Ovary (tissue), 3 donors: Measurements from ENCODE around the gene PARD6B.

Experiments
- POLR2A ChIP-seq: fragments of 450-650 bp; IDR thresholded peaks from one replicate; pipeline ENCODE4 v1.6.1; 2017; ENCODE audit warnings: antibody characterized with exemption, mild to moderate bottlenecking, moderate library complexity
- TF ChIP-seq, protein P1 (sequence below), 3 donors: fragments of 450-650 bp in 2 of 3; fragments of 200-600 bp in 1 of 3; IDR thresholded peaks; one replicate each; pipeline versions ENCODE4 v1.5.1 to v1.8.0; 2016 to 2022; ENCODE audit warnings: antibody characterized with exemption in 3 of 3, mild to moderate bottlenecking in 1 of 3
- donor health status: DM: no; HTN: no; CAD: no.

DNA sequence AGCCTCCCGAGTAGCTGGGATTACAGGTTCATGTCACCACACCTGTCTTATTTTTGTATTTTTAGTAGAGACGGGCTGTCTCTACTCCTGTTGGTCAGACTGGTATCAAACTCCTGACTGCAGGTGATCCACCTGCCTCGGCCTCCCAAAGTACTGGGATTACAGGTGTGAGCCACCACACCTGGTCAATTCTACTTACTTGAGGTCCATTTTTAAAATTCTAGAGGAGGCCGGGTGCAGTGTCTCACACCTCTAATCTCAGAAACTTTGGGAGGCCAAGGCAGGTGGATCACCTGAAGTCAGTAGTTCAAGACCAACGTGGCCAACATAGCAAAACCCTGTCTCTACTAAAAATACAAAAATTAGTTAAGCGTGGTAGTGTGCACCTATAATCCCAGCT, 47.8 kb upstream of the PARD6B start:
- TF ChIP-seq, protein P1, sequence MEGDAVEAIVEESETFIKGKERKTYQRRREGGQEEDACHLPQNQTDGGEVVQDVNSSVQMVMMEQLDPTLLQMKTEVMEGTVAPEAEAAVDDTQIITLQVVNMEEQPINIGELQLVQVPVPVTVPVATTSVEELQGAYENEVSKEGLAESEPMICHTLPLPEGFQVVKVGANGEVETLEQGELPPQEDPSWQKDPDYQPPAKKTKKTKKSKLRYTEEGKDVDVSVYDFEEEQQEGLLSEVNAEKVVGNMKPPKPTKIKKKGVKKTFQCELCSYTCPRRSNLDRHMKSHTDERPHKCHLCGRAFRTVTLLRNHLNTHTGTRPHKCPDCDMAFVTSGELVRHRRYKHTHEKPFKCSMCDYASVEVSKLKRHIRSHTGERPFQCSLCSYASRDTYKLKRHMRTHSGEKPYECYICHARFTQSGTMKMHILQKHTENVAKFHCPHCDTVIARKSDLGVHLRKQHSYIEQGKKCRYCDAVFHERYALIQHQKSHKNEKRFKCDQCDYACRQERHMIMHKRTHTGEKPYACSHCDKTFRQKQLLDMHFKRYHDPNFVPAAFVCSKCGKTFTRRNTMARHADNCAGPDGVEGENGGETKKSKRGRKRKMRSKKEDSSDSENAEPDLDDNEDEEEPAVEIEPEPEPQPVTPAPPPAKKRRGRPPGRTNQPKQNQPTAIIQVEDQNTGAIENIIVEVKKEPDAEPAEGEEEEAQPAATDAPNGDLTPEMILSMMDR (IDR thresholded peaks at IDR 0.05): no peak
- TF ChIP-seq POLR2A: no peak
